H1 (cell line): ENCODE measurements around the gene SLC6A6. TPM values are rescaled to one million over a fixed set of nuclear protein-coding genes. Genes with fewer than 3 reads are reported as not detected.

ENCODE experiments used
- CTCF ChIA-PET: fragments of 300-600 bp; sonication (Branson Sonifier 250); formaldehyde crosslinking; loops from one replicate; lab custom pipeline; 2021; ENCODE audit not compliant: partially characterized antibody; lab: Charles Lee
- POLR2A ChIA-PET: fragments of 300-600 bp; sonication (Branson Sonifier 250); formaldehyde crosslinking; loops from one replicate; lab custom pipeline; 2021; ENCODE audit warnings: inconsistent platforms; ENCODE audit not compliant: partially characterized antibody; lab: Charles Lee
- DNase-seq, 2 experiments: peaks; one replicate each; pipeline versions ENCODE4 v3.0.0 to v3.0.0-alpha.2; 2010 to 2022; ENCODE audit warnings: low spot score in 2 of 2, low read depth in 1 of 2, mixed read lengths in 1 of 2
- FAIRE-seq: peaks from 2 replicates; lab custom pipeline; 2011; peaks lifted over from hg19 to GRCh38; lab: Jason Lieb, UNC
- H2AFZ ChIP-seq: 2 replicates; pipeline ENCODE4 v1.8.1; 2012; ENCODE audit warnings: low read length, inconsistent platforms
- H2AK5ac ChIP-seq: 2 replicates; pipeline ENCODE4 v1.6.1; 2013; ENCODE audit warnings: low read depth, low read length
- H2BK120ac ChIP-seq: replicated peaks from 2 replicates; pipeline ENCODE3; 2013; ENCODE audit warnings: low read depth, low read length, inconsistent platforms
- H2BK12ac ChIP-seq: 2 replicates; pipeline ENCODE4 v1.6.1; 2013; ENCODE audit warnings: low read depth, low read length
- H2BK15ac ChIP-seq: 2 replicates; pipeline ENCODE4 v1.6.1; 2013; ENCODE audit warnings: low read length
- H2BK20ac ChIP-seq: 2 replicates; pipeline ENCODE4 v1.6.1; 2013; ENCODE audit warnings: low read length
- H2BK5ac ChIP-seq: 2 replicates; pipeline ENCODE4 v1.6.1; 2013; ENCODE audit warnings: low read depth, low read length
- H3K14ac ChIP-seq: 2 replicates; pipeline ENCODE4 v1.6.1; 2013; ENCODE audit warnings: inconsistent platforms; ENCODE audit not compliant: insufficient read length
- H3K18ac ChIP-seq: 2 replicates; pipeline ENCODE4 v1.6.1; 2013; ENCODE audit warnings: low read length; ENCODE audit errors: extremely low read depth
- H3K23ac ChIP-seq: 2 replicates; pipeline ENCODE4 v1.6.1; 2013; ENCODE audit warnings: inconsistent platforms; ENCODE audit not compliant: insufficient read length
- H3K23me2 ChIP-seq: 2 replicates; pipeline ENCODE4 v1.6.1; 2013; ENCODE audit warnings: low read depth, low read length
- H3K27ac ChIP-seq: 2 replicates; pipeline ENCODE4 v1.6.1; 2011; ENCODE audit warnings: low read depth, low read length, inconsistent platforms
- H3K27me3 ChIP-seq, 4 experiments: replicated peaks in 1 of 4; 1 replicate in 1 of 4; 2 replicates in 3 of 4; pipeline versions ENCODE4 v1.6.1 to v1.8.1; 2011 to 2013; ENCODE audit warnings: low read length in 3 of 4, mild to moderate bottlenecking in 3 of 4, inconsistent platforms in 2 of 4, mixed read lengths in 2 of 4, moderate library complexity in 1 of 4; ENCODE audit not compliant: control insufficient read depth in 3 of 4, insufficient read depth in 3 of 4; ENCODE audit errors: extremely low read depth in 1 of 4
- H3K36me3 ChIP-seq, 4 experiments: 2 replicates each; pipeline versions ENCODE4 v1.6.1 to v1.8.1; 2011 to 2013; ENCODE audit warnings: mild to moderate bottlenecking in 4 of 4, low read length in 3 of 4, moderate library complexity in 2 of 4, control low read depth in 1 of 4, inconsistent platforms in 1 of 4; ENCODE audit not compliant: insufficient read depth in 4 of 4, control insufficient read depth in 2 of 4
- H3K4ac ChIP-seq: replicated peaks from 2 replicates; pipeline ENCODE3; 2013; ENCODE audit warnings: low read length, low read depth, mixed read lengths, inconsistent platforms; ENCODE audit not compliant: insufficient read length
- H3K4me1 ChIP-seq, 4 experiments: replicated peaks in 1 of 4; 1 replicate in 1 of 4; 2 replicates in 3 of 4; pipeline versions ENCODE4 v1.6.1 to v1.8.1; 2011 to 2013; ENCODE audit warnings: low read length in 3 of 4, inconsistent platforms in 2 of 4, mixed read lengths in 1 of 4; ENCODE audit not compliant: insufficient read depth in 4 of 4, control insufficient read depth in 3 of 4
- H3K4me2 ChIP-seq, 2 experiments: 2 replicates each; pipeline versions ENCODE4 v1.6.1 to v1.8.1; 2011 to 2013; ENCODE audit warnings: low read depth in 2 of 2, low read length in 2 of 2, control low read depth in 1 of 2, inconsistent platforms in 1 of 2, mild to moderate bottlenecking in 1 of 2; ENCODE audit not compliant: insufficient read depth in 1 of 2
- H3K4me3 ChIP-seq, 4 experiments: fragments of 200-600, 300-600 bp in 1 of 4; sonication (generic), shearing (Covaris generic), sonication (Bioruptor Twin) in 1 of 4; 2 replicates each; pipeline versions ENCODE4 v1.5.1 to v1.8.1; 2011 to 2016; ENCODE audit warnings: low read length in 4 of 4, low read depth in 3 of 4, control low read depth in 2 of 4, inconsistent platforms in 2 of 4, mild to moderate bottlenecking in 2 of 4, mixed read lengths in 1 of 4, moderate library complexity in 1 of 4; ENCODE audit not compliant: insufficient read depth in 2 of 4; ENCODE audit errors: extremely low read depth in 1 of 4
- H3K56ac ChIP-seq: replicated peaks from 2 replicates; pipeline ENCODE3; 2013; ENCODE audit warnings: low read depth, mild to moderate bottlenecking, mixed read lengths, low read length, inconsistent platforms; ENCODE audit not compliant: insufficient read length
- H3K79me1 ChIP-seq: 2 replicates; pipeline ENCODE4 v1.6.1; 2013; ENCODE audit warnings: low read depth, low read length, control low read depth
- H3K79me2 ChIP-seq, 2 experiments: 2 replicates each; pipeline versions ENCODE4 v1.6.1 to v1.8.1; 2012 to 2013; ENCODE audit warnings: low read length in 2 of 2, mild to moderate bottlenecking in 2 of 2, inconsistent platforms in 1 of 2; ENCODE audit not compliant: insufficient read depth in 2 of 2, control insufficient read depth in 1 of 2
- H3K9ac ChIP-seq, 4 experiments: replicated peaks in 1 of 4; 1 replicate in 1 of 4; 2 replicates in 3 of 4; pipeline versions ENCODE4 v1.6.1 to v1.8.1; 2011 to 2013; ENCODE audit warnings: low read depth in 3 of 4, low read length in 3 of 4, control low read depth in 2 of 4, mild to moderate bottlenecking in 2 of 4, moderate library complexity in 2 of 4, inconsistent platforms in 1 of 4; ENCODE audit errors: extremely low read depth in 1 of 4
- H3K9me3 ChIP-seq, 2 experiments: 2 replicates each; pipeline versions ENCODE4 v1.6.1 to v1.8.1; 2012 to 2013; ENCODE audit warnings: mild to moderate bottlenecking in 2 of 2, moderate library complexity in 2 of 2, control low read depth in 1 of 2, inconsistent platforms in 1 of 2, low read depth in 1 of 2, low read length in 1 of 2, mixed read lengths in 1 of 2; ENCODE audit not compliant: insufficient read depth in 2 of 2
- H4K20me1 ChIP-seq, 2 experiments: replicated peaks in 1 of 2; 2 replicates each; pipeline versions ENCODE3 to v1.8.1; 2011 to 2013; ENCODE audit warnings: inconsistent platforms in 2 of 2, low read length in 2 of 2, mild to moderate bottlenecking in 1 of 2; ENCODE audit not compliant: insufficient read depth in 2 of 2, control insufficient read depth in 1 of 2
- H4K5ac ChIP-seq: 2 replicates; pipeline ENCODE4 v1.6.1; 2013; ENCODE audit warnings: low read length, low read depth, mixed read lengths, inconsistent platforms; ENCODE audit not compliant: insufficient read length
- H4K8ac ChIP-seq: 2 replicates; pipeline ENCODE4 v1.8.0; 2013; ENCODE audit warnings: mild to moderate bottlenecking, moderate library complexity, low read length, inconsistent platforms; ENCODE audit not compliant: insufficient read depth; ENCODE audit errors: extremely low read depth
- H4K91ac ChIP-seq: replicated peaks from 2 replicates; pipeline ENCODE3; 2013; ENCODE audit warnings: low read length, mixed read lengths, inconsistent platforms; ENCODE audit not compliant: insufficient read length
- CEBPB ChIP-seq: IDR thresholded peaks from 2 replicates; pipeline ENCODE4 v1.6.1; 2012; ENCODE audit warnings: low read depth, low read length
- CTCF ChIP-seq, 3 experiments: IDR thresholded peaks; 1 replicate in 2 of 3; 2 replicates in 1 of 3; pipeline versions ENCODE4 v1.5.1 to v1.6.1; 2011; ENCODE audit warnings: low read length in 3 of 3, mild to moderate bottlenecking in 3 of 3, inconsistent platforms in 2 of 3, low read depth in 1 of 3, moderate library complexity in 1 of 3; ENCODE audit not compliant: insufficient read depth in 1 of 3; ENCODE audit errors: control extremely low read depth in 1 of 3
- HDAC2 ChIP-seq, 2 experiments: fragments of 300-600 bp in 1 of 2; sonication (generic) in 1 of 2; IDR thresholded peaks; 2 replicates each; pipeline ENCODE4 v1.6.1; 2011 to 2012; ENCODE audit warnings: low read depth in 2 of 2, low read length in 2 of 2, mild to moderate bottlenecking in 2 of 2, moderate library complexity in 2 of 2, borderline replicate concordance in 1 of 2, inconsistent platforms in 1 of 2
- POLR2AphosphoS5 ChIP-seq: IDR thresholded peaks from 2 replicates; pipeline ENCODE4 v1.6.1; 2011; ENCODE audit warnings: low read depth, low read length
- SP1 ChIP-seq: IDR thresholded peaks from 2 replicates; pipeline ENCODE4 v1.6.1; 2011; ENCODE audit warnings: low read depth, low read length
- SP4 ChIP-seq: IDR thresholded peaks from 2 replicates; pipeline ENCODE4 v1.6.1; 2012; ENCODE audit warnings: low read length, inconsistent platforms
- SRF ChIP-seq: IDR thresholded peaks from 2 replicates; pipeline ENCODE4 v1.6.1; 2011; ENCODE audit warnings: mild to moderate bottlenecking, low read depth, low read length, moderate library complexity
- SUZ12 ChIP-seq: fragments of 200-600 bp; sonication (generic); IDR thresholded peaks from 2 replicates; pipeline ENCODE4 v1.6.1; 2012; ENCODE audit warnings: mild to moderate bottlenecking, inconsistent platforms, low read length, moderate library complexity, mixed read lengths
- USF2 ChIP-seq: IDR thresholded peaks from 2 replicates; pipeline ENCODE4 v1.6.1; 2011; ENCODE audit warnings: low read length, improper control_type of control experiment
- WGBS, 2 experiments: shearing (Covaris generic) in 1 of 2; methylation state at CpG; one replicate each; pipeline versions ENCODE4 v1.1.6 to v1.1.7; 2013 to 2015; ENCODE audit warnings: low lambda C conversion rate in 2 of 2, mixed read lengths in 2 of 2, inconsistent platforms in 1 of 2, low coverage in 1 of 2, missing lambda C conversion rate in 1 of 2; ENCODE audit not compliant: insufficient replicate concordance in 2 of 2, insufficient coverage in 1 of 2, insufficient read length in 1 of 2; ENCODE audit errors: extremely low coverage in 1 of 2, missing lambda C conversion rate in 1 of 2; 5-methylcytosine and 5-hydroxymethylcytosine counted together
- polyA plus RNA-seq, 7 experiments: library from polyadenylated mRNA; depleted of rRNA in 3 of 7; stranded (reverse) in 5 of 7; unstranded in 2 of 7; fragments of >200 nt in 5 of 7; fragments of 200-250 nt in 2 of 7; gene quantifications; 1 replicate in 5 of 7; 2 replicates in 1 of 7; 4 replicates in 1 of 7; pipeline versions ENCODE4 v1.2.1 to v1.2.3, GENCODE V29; 2011 to 2013; ENCODE audit warnings: missing spikeins in 2 of 7, mixed read lengths in 2 of 7
- total RNA-seq: library from RNA; stranded (reverse); fragmentation: NEBNext Ultra II Directional; extraction: Animal tissue kit (Norgen Biotek cat#: 25700); gene quantifications from 2 replicates; pipeline ENCODE4 v1.2.1, GENCODE V29; 2021

Gene SLC6A6
- total and polyA plus RNA-seq, 2 of the 8 experiments (the other 6 are each of a cell fraction or from before 2014, with no cell fraction given), result 66.2 to 144 TPM

GRCh38 chr3:14509796-14510100 is 107.3 kb downstream of the SLC6A6 start:
- H2BK5ac ChIP-seq, result peak overlapping the region; percentile 49; the same call in 1 of the 2 replicates
- no peak overlapping the region for H4K91ac ChIP-seq
- no peak overlapping the region for H3K56ac ChIP-seq
- H4K20me1 ChIP-seq, result no peaks in the 10 kb centered on the region
- H3K79me2 ChIP-seq, result no peaks in the 10 kb centered on the region
- H3K4ac ChIP-seq, result peak overlapping the region; percentile 81
- no peak overlapping the region for H3K9ac ChIP-seq
- H2BK120ac ChIP-seq, result no peak overlapping the region
- TF ChIP-seq POLR2AphosphoS5, result no peak
- no peak for TF ChIP-seq SP1
- TF ChIP-seq USF2, result no peak
- no peak for TF ChIP-seq SUZ12
- TF ChIP-seq CEBPB, result no peak
- TF ChIP-seq SRF, result no peak
- TF ChIP-seq CTCF (IDR thresholded peaks at IDR 0.05; ENCODE audit: control extremely low read depth in 1 of 3, insufficient read depth in 1 of 3, low read depth in 1 of 3, low read length in 3 of 3), result no peak
- TF ChIP-seq SP4, result no peak
- TF ChIP-seq HDAC2 (IDR thresholded peaks at IDR 0.05; ENCODE audit: borderline replicate concordance in 1 of 2, low read depth in 2 of 2, low read length in 2 of 2), result no peak
- no peaks in the 10 kb centered on the region for H3K79me1 ChIP-seq
- peak overlapping the region; percentile 72; the same call in 1 of the 2 replicates for H2BK15ac ChIP-seq
- H3K4me1 ChIP-seq, result peaks cover 0 to 8% (median 5%) of the 10 kb centered on the region in 4 experiments; a peak in 4 of 7 replicates
- H2BK20ac ChIP-seq, result no peak overlapping the region
- no peak overlapping the region for H4K5ac ChIP-seq
- no peak overlapping the region; a peak in 1 of 4 replicates for H3K4me2 ChIP-seq
- H3K23ac ChIP-seq, result no peak overlapping the region
- H2BK12ac ChIP-seq, result peak overlapping the region; percentile 60; the same call in 1 of the 2 replicates
- H3K14ac ChIP-seq, result no peak overlapping the region
- no peak overlapping the region for H3K27ac ChIP-seq
- no peak overlapping the region for H2AFZ ChIP-seq
- DNase-seq (no peak), FAIRE-seq (no peak)
- no peaks in the 10 kb centered on the region for H3K9me3 ChIP-seq
- no peak overlapping the region; the same call in 1 of the 2 replicates for H2AK5ac ChIP-seq
- 91% methylated on average over 10 of the region's 10 CpGs; no CpG with 5 or more reads in 1 of the 2 experiments for WGBS, 2 experiments
- ChIA-PET POLR2A (interaction anchor here (0.6 to 1.7 kb wide), 2 partner anchors 19 to 39 kb away, joined by 3 to 7 read pairs; no protein-coding TSS in a partner anchor), CTCF (interaction anchor here (0.6 to 11.6 kb wide), 35 partner anchors 9 to 418 kb away, joined by 3 to 280 read pairs (median 5); partner anchors contain the start of gene GRIP2)
- H3K18ac ChIP-seq, result peak overlapping the region; percentile 14; the same call in 1 of the 2 replicates
- H3K27me3 ChIP-seq, result no peaks in the 10 kb centered on the region
- H4K8ac ChIP-seq, result no peak overlapping the region
- H3K36me3 ChIP-seq, result no peaks in the 10 kb centered on the region
- no peaks in the 10 kb centered on the region for H3K23me2 ChIP-seq
- H3K4me3 ChIP-seq, result no peak overlapping the region
